ENCODE results near the gene QRFPR. TPM values are rescaled to one million over a fixed set of nuclear protein-coding genes. Genes with fewer than 3 reads are reported as not detected.

QRFPR gene
- total RNA-seq, 6 donors from 2014 or later = not detected

- peaks cover 0 to 24% (median 3%) of the 10 kb centered on the region in 4 donors for H3K27me3 ChIP-seq
- H3K9me3 ChIP-seq = no peaks in the 10 kb centered on the region
- no peak for TF ChIP-seq EP300 (IDR thresholded peaks at IDR 0.05)
- no peak for TF ChIP-seq CTCF (IDR thresholded peaks at IDR 0.05)
- TF ChIP-seq POLR2AphosphoS5 (IDR thresholded peaks at IDR 0.05) = no peak
- no peak for TF ChIP-seq POLR2A (IDR thresholded peaks at IDR 0.05)
- WGBS, 2 donors = 72 to 75% methylated on average over 3 of the region's 3 CpGs
- H3K27ac ChIP-seq = no peak overlapping the region
- ATAC-seq (ENCODE audit: low FRiP score in 2 of 2) (no peak), DNase-seq (no peak)
- H3K4me1 ChIP-seq = peaks cover 8 to 18% (median 11%) of the 10 kb centered on the region in 4 donors
- no peaks in the 10 kb centered on the region for H3K36me3 ChIP-seq
- no peak overlapping the region for H3K4me3 ChIP-seq
Measured at GRCh38 chr4:121379276-121379675, 1.5 kb downstream of the QRFPR start.

GRCh38 chr4:121377076-121377475 is 3.7 kb downstream of the QRFPR start:
- Histone ChIP-seq H3K27ac (no peak overlapping the region), H3K9me3 (no peaks in the 10 kb centered on the region), H3K27me3 (peaks cover 0 to 18% (median 3%) of the 10 kb centered on the region in 4 donors), H3K36me3 (no peaks in the 10 kb centered on the region), H3K4me1 (peaks cover 8 to 18% (median 11%) of the 10 kb centered on the region in 4 donors), H3K4me3 (no peak overlapping the region)
- ATAC-seq (ENCODE audit: low FRiP score in 2 of 2) (no peak), DNase-seq (no peak)
- WGBS, 2 donors = 24 to 27% methylated on average over 2 of the region's 2 CpGs
- TF ChIP-seq POLR2AphosphoS5 (IDR thresholded peaks at IDR 0.05) (no peak), POLR2A (IDR thresholded peaks at IDR 0.05) (no peak), EP300 (IDR thresholded peaks at IDR 0.05) (no peak), CTCF (IDR thresholded peaks at IDR 0.05) (no peak)

GRCh38 chr4:121376556-121376955 is 4.3 kb downstream of the QRFPR start:
- peaks cover 0 to 18% (median 3%) of the 10 kb centered on the region in 4 donors for H3K27me3 ChIP-seq
- no peak overlapping the region for H3K27ac ChIP-seq
- H3K36me3 ChIP-seq = no peaks in the 10 kb centered on the region
- peak; percentile 64 to 88 for ATAC-seq (ENCODE audit: low FRiP score in 2 of 2)
- no peak for TF ChIP-seq POLR2AphosphoS5 (IDR thresholded peaks at IDR 0.05)
- no peak for TF ChIP-seq POLR2A (IDR thresholded peaks at IDR 0.05)
- H3K4me3 ChIP-seq = no peak overlapping the region
- WGBS, 2 donors = 69 to 78% methylated on average over 2 of the region's 2 CpGs
- peak in 1 of 2 donors; percentile 75 for DNase-seq
- no peaks in the 10 kb centered on the region for H3K9me3 ChIP-seq
- peaks cover 8 to 18% (median 11%) of the 10 kb centered on the region in 4 donors for H3K4me1 ChIP-seq

- peaks cover 0 to 16% (median 3%) of the 10 kb centered on the region in 4 donors for H3K27me3 ChIP-seq
- no peak overlapping the region for H3K4me3 ChIP-seq
- ATAC-seq (ENCODE audit: low FRiP score in 2 of 2) (no peak), DNase-seq (no peak)
- no peaks in the 10 kb centered on the region for H3K36me3 ChIP-seq
- H3K9me3 ChIP-seq = no peaks in the 10 kb centered on the region
- TF ChIP-seq POLR2AphosphoS5 (IDR thresholded peaks at IDR 0.05) = no peak
- no peak for TF ChIP-seq POLR2A (IDR thresholded peaks at IDR 0.05)
- no peak for TF ChIP-seq CTCF (IDR thresholded peaks at IDR 0.05)
- TF ChIP-seq EP300 (IDR thresholded peaks at IDR 0.05) = no peak
- no peak overlapping the region for H3K27ac ChIP-seq
- H3K4me1 ChIP-seq = peaks cover 8 to 18% (median 11%) of the 10 kb centered on the region in 4 donors
- WGBS, 2 donors = 53 to 81% methylated on average over 1 of the region's 1 CpG
Measured at GRCh38 chr4:121376097-121376496, 4.7 kb downstream of the QRFPR start.

GRCh38 chr4:121375262-121375661 is 5.6 kb downstream of the QRFPR start:
- Histone ChIP-seq H3K36me3 (no peaks in the 10 kb centered on the region), H3K4me3 (no peak overlapping the region), H3K4me1 (peaks cover under 1 to 9% (median 4%) of the 10 kb centered on the region in 4 donors), H3K27me3 (peaks cover 0 to 8% (median 1%) of the 10 kb centered on the region in 4 donors), H3K27ac (no peak overlapping the region), H3K9me3 (no peaks in the 10 kb centered on the region)
- TF ChIP-seq POLR2A (IDR thresholded peaks at IDR 0.05) (no peak), POLR2AphosphoS5 (IDR thresholded peaks at IDR 0.05) (no peak), CTCF (IDR thresholded peaks at IDR 0.05) (no peak), EP300 (IDR thresholded peaks at IDR 0.05) (no peak)
- ATAC-seq (ENCODE audit: low FRiP score in 2 of 2) (no peak), DNase-seq (no peak)

Data from upper lobe of left lung (tissue), 6 donors.